GM12878 (cell line): Measurements from ENCODE around the gene TRPC6. TPM values are rescaled to one million over a fixed set of nuclear protein-coding genes. Genes with fewer than 3 reads are reported as not detected.

ENCODE experiments used
- ATAC-seq: fragments of 200-7000 bp; cut with Tn5 transposase; 3 replicates; pipeline ENCODE4 v1.9.1; 2020; ENCODE audit warnings: mild to moderate bottlenecking, moderate library complexity
- BruUV-seq: library from RNA; stranded (reverse); fragments of 400-500 nt; replicated peaks from 2 replicates; lab custom pipeline; 2021; lab: Mats Ljungman, UMichigan
- CTCF ChIA-PET: fragments of 300-600 bp; sonication (Branson Sonifier 250); formaldehyde crosslinking; extraction: SDS; loops from one replicate; lab custom pipeline; 2021; ENCODE audit warnings: inconsistent platforms; lab: Yijun Ruan, JAX
- POLR2A ChIA-PET: fragments of 350-600 bp; formaldehyde crosslinking; extraction: SDS; loops from one replicate; lab custom pipeline; 2021; ENCODE audit warnings: inconsistent platforms; lab: Charles Lee
- RAD21 ChIA-PET: fragments of 300-600 bp; sonication (Branson Sonifier 250); formaldehyde crosslinking; loops from one replicate; lab custom pipeline; 2023; ENCODE audit warnings: antibody characterized with exemption; ENCODE audit not compliant: unreplicated experiment; lab: Charles Lee
- SMC1A ChIA-PET: fragments of 300-600 bp; sonication (Branson Sonifier 250); formaldehyde crosslinking; loops from one replicate; lab custom pipeline; 2023; ENCODE audit not compliant: unreplicated experiment, uncharacterized antibody; lab: Charles Lee
- DNase-seq: peaks from one replicate; pipeline ENCODE4 v3.0.0-alpha.2; 2011; ENCODE audit warnings: low read depth, low spot score
- FAIRE-seq: peaks from 3 replicates; lab custom pipeline; 2011; peaks lifted over from hg19 to GRCh38; lab: Jason Lieb, UNC
- H2AFZ ChIP-seq: 2 replicates; pipeline ENCODE4 v1.6.0; 2011; ENCODE audit warnings: low read depth, low read length, control low read depth; ENCODE audit not compliant: control insufficient read depth
- H3K27ac ChIP-seq: 2 replicates; pipeline ENCODE4 v1.5.1; 2011; ENCODE audit warnings: control low read depth; ENCODE audit not compliant: control insufficient read depth, insufficient read depth
- H3K27me3 ChIP-seq, 2 experiments: replicated peaks in 1 of 2; 2 replicates each; pipeline versions ENCODE4 v1.6.0 to v1.6.1; 2011; ENCODE audit warnings: low read length in 1 of 2; ENCODE audit not compliant: control insufficient read depth in 2 of 2, insufficient read depth in 2 of 2
- H3K36me3 ChIP-seq, 2 experiments: 2 replicates each; pipeline ENCODE4 v1.5.1; 2011; ENCODE audit warnings: low read length in 1 of 2; ENCODE audit not compliant: control insufficient read depth in 2 of 2, insufficient read depth in 2 of 2
- H3K4me1 ChIP-seq: 2 replicates; pipeline ENCODE4 v1.6.1; 2011; ENCODE audit warnings: mild to moderate bottlenecking, low read length, moderate library complexity, mixed read lengths; ENCODE audit not compliant: control insufficient read depth, insufficient read depth
- H3K4me2 ChIP-seq: 2 replicates; pipeline ENCODE4 v1.6.0; 2011; ENCODE audit warnings: control low read depth; ENCODE audit not compliant: control insufficient read depth, insufficient read depth
- H3K4me3 ChIP-seq: fragments of 200-600 bp; sonication (generic); 2 replicates; pipeline ENCODE4 v1.5.1; 2016
- H3K79me2 ChIP-seq: 2 replicates; pipeline ENCODE4 v1.6.0; 2011; ENCODE audit warnings: low read length; ENCODE audit not compliant: control insufficient read depth, insufficient read depth
- H3K9ac ChIP-seq: 2 replicates; pipeline ENCODE4 v1.8.0; 2011; ENCODE audit warnings: low read length, control low read depth, mixed read lengths; ENCODE audit not compliant: control insufficient read depth, insufficient read depth
- H3K9me3 ChIP-seq: replicated peaks from 3 replicates; pipeline ENCODE4 v1.5.1; 2011; ENCODE audit warnings: mild to moderate bottlenecking, low read length; ENCODE audit not compliant: control insufficient read depth, insufficient read depth
- H4K20me1 ChIP-seq: 2 replicates; pipeline ENCODE4 v1.6.0; 2011; ENCODE audit not compliant: control insufficient read depth, insufficient read depth
- ATF2 ChIP-seq: IDR thresholded peaks from 2 replicates; pipeline ENCODE4 v1.6.1; 2012; ENCODE audit warnings: low read length, inconsistent platforms
- CEBPB ChIP-seq, 2 experiments: fragments of 150-350 bp in 1 of 2; IDR thresholded peaks; 2 replicates each; pipeline ENCODE4 v1.6.1; 2012 to 2014; ENCODE audit warnings: low read depth in 2 of 2, low read length in 2 of 2, borderline replicate concordance in 1 of 2, inconsistent platforms in 1 of 2
- E2F4 ChIP-seq: IDR thresholded peaks from 2 replicates; pipeline ENCODE4 v1.6.1; 2012; ENCODE audit warnings: low read depth, low read length, improper control_type of control experiment
- IRF4 ChIP-seq: IDR thresholded peaks from 2 replicates; pipeline ENCODE4 v1.6.1; 2011; ENCODE audit warnings: low read depth, low read length
- KDM1A ChIP-seq: fragments of 200-600 bp; sonication (generic); IDR thresholded peaks from 2 replicates; pipeline ENCODE4 v1.6.1; 2016; ENCODE audit warnings: borderline replicate concordance
- LARP7 ChIP-seq: fragments of 450-650 bp; IDR thresholded peaks from 2 replicates; pipeline ENCODE4 v1.6.1; 2017; ENCODE audit warnings: mild to moderate bottlenecking
- NFXL1 ChIP-seq: fragments of 450-650 bp; IDR thresholded peaks from 2 replicates; pipeline ENCODE4 v1.6.1; 2017; ENCODE audit warnings: antibody characterized with exemption, mild to moderate bottlenecking, borderline replicate concordance
- WGBS: methylation state at CpG from one replicate; pipeline ENCODE4 v1.1.6; 2016; ENCODE audit warnings: low lambda C conversion rate; ENCODE audit not compliant: insufficient replicate concordance, insufficient coverage; ENCODE audit errors: missing lambda C conversion rate; 5-methylcytosine and 5-hydroxymethylcytosine counted together
- in situ Hi-C: fragments of 300-500 bp; cut with MboI; formaldehyde crosslinking; loops from 9 replicates; pipeline ENCODE4 v1.14.3; 2018; ENCODE audit warnings: mixed read lengths
- intact Hi-C: fragments of 100-400 bp; cut with micrococcal nuclease; formaldehyde crosslinking; loops from one replicate; pipeline ENCODE4 v1.14.2; 2022; ENCODE audit not compliant: unreplicated experiment
- microRNA-seq: library from miRNA; unstranded; fragments of <30 nt; microRNA quantifications from one replicate; pipeline ENCODE4, GENCODE V29; 2018
- polyA plus RNA-seq, 11 experiments: library from polyadenylated mRNA; depleted of rRNA in 4 of 11; unstranded in 6 of 11; stranded (reverse) in 5 of 11; fragments of >200 nt; fragmentation: Nextera tagmentation in 4 of 11; fragmentation: Illumina TruSeq in 1 of 11; extraction: Ambion mirVana in 4 of 11; extraction: Trizol in 1 of 11; gene quantifications; 1 replicate in 1 of 11; 2 replicates in 10 of 11; pipeline versions ENCODE4 v1.2.1 to v1.2.3, GENCODE V29; 2011 to 2016; ENCODE audit warnings: inconsistent platforms in 2 of 11, missing spikeins in 2 of 11, low read depth in 1 of 11
- small RNA-seq: library from RNA; depleted of rRNA; stranded (forward); fragments of <200 nt; gene quantifications from one replicate; pipeline ENCODE3, GENCODE V24; 2014
- total RNA-seq, 4 experiments: library from RNA; depleted of rRNA in 3 of 4; stranded (reverse); fragments of >200 nt in 3 of 4; fragmentation: Illumina TruSeq in 1 of 4; extraction: Trizol in 1 of 4; gene quantifications; 2 replicates each; pipeline versions ENCODE4 v1.2.1 to v1.2.3, GENCODE V29; 2013 to 2021

The TRPC6 gene
- total and polyA plus RNA-seq, 10 of the 15 experiments (the other 5 are each of a cell fraction or from before 2014, with no cell fraction given), result not detected

- H3K4me2 ChIP-seq, result no peak overlapping the region
- in situ Hi-C loops (no loop called here), intact Hi-C loops (no loop called here)
- SMC1A ChIA-PET, result no interaction called here
- no TSS peak for BruUV-seq
- no peaks in the 10 kb centered on the region for H3K79me2 ChIP-seq
- no peaks in the 10 kb centered on the region for H3K27me3 ChIP-seq
- POLR2A ChIA-PET, result no interaction called here
- H3K9me3 ChIP-seq, result no peaks in the 10 kb centered on the region
- no peak overlapping the region for H3K4me3 ChIP-seq
- RAD21 ChIA-PET, result no interaction called here
- DNase-seq (no peak), FAIRE-seq (no peak), ATAC-seq (no peak)
- no peak overlapping the region for H3K9ac ChIP-seq
- no peaks in the 10 kb centered on the region for H4K20me1 ChIP-seq
- CTCF ChIA-PET, result no interaction called here
- H3K36me3 ChIP-seq, result no peaks in the 10 kb centered on the region
- H3K27ac ChIP-seq, result no peak overlapping the region
- no peak overlapping the region for H2AFZ ChIP-seq
- no peaks in the 10 kb centered on the region for H3K4me1 ChIP-seq
- WGBS, result 57% methylated on average over 2 of the region's 2 CpGs
- TF ChIP-seq CEBPB (IDR thresholded peaks at IDR 0.05; ENCODE audit: borderline replicate concordance in 1 of 2, low read depth in 2 of 2, low read length in 2 of 2) (no peak), NFXL1 (no peak), ATF2 (no peak), IRF4 (no peak), KDM1A (no peak), LARP7 (no peak), E2F4 (no peak)
Measured at GRCh38 chr11:101407324-101407723, 176.5 kb downstream of the TRPC6 start.

Small RNA genes lying within 50 kb of the gene (microRNA-seq; reads per million reads assigned to microRNA genes)
- gene MIR3920, result not detected

Small RNA genes lying within 50 kb of the gene (small RNA-seq; reads per million reads assigned to genes)
- gene MIR3920, result not detected
